SK-N-SH (cell line): ENCODE data around the gene MRPL49. TPM values are rescaled to one million over a fixed set of nuclear protein-coding genes. Genes with fewer than 3 reads are reported as not detected.

Source experiments
- CTCF ChIA-PET: fragments of 300-600, 350-600 bp; formaldehyde crosslinking; extraction: SDS; loops from one replicate; lab custom pipeline; 2021; lab: Yijun Ruan, JAX
- POLR2A ChIA-PET: fragments of 350-600 bp; sonication (Branson Sonifier 250); formaldehyde crosslinking; extraction: SDS; loops from one replicate; lab custom pipeline; 2020; ENCODE audit warnings: antibody characterized with exemption, inconsistent platforms; lab: Yijun Ruan, JAX
- DNase-seq: peaks from one replicate; pipeline ENCODE4 v3.0.0; 2012
- H2AFZ ChIP-seq: fragments of 200-600 bp; sonication (generic); 2 replicates; pipeline ENCODE4 v1.8.1; 2016; ENCODE audit warnings: antibody characterized with exemption, mild to moderate bottlenecking, low read depth
- H3F3A ChIP-seq: fragments of 200-600 bp; sonication (generic); replicated peaks from 2 replicates; pipeline ENCODE3; 2016; ENCODE audit warnings: antibody characterized with exemption, mild to moderate bottlenecking; ENCODE audit not compliant: insufficient read depth
- H3K27ac ChIP-seq, 2 experiments: fragments of 200-500 bp in 1 of 2; fragments of 200-600 bp in 1 of 2; sonication (Bioruptor generic) in 1 of 2; sonication (generic), shearing (Covaris generic) in 1 of 2; 2 replicates each; pipeline versions ENCODE4 v1.5.1 to v1.6.1; 2014 to 2016; ENCODE audit warnings: low read depth in 2 of 2, inconsistent platforms in 1 of 2, low read length in 1 of 2, mild to moderate bottlenecking in 1 of 2, mixed read lengths in 1 of 2
- H3K27me3 ChIP-seq: fragments of 200-600 bp; sonication (generic), shearing (Covaris generic); 2 replicates; pipeline ENCODE4 v1.6.1; 2016; ENCODE audit warnings: mixed run types; ENCODE audit not compliant: insufficient read depth
- H3K36me3 ChIP-seq, 2 experiments: fragments of 200-500 bp in 1 of 2; fragments of 200-600 bp in 1 of 2; sonication (Bioruptor generic) in 1 of 2; sonication (generic) in 1 of 2; replicated peaks in 1 of 2; 2 replicates each; pipeline versions ENCODE3 to v1.5.1; 2014 to 2016; ENCODE audit warnings: low read length in 1 of 2, mild to moderate bottlenecking in 1 of 2; ENCODE audit not compliant: insufficient read depth in 2 of 2, control insufficient read depth in 1 of 2
- H3K4me1 ChIP-seq, 2 experiments: fragments of 200-500 bp in 1 of 2; fragments of 200-600 bp in 1 of 2; sonication (Bioruptor generic) in 1 of 2; sonication (generic), shearing (Covaris generic) in 1 of 2; 2 replicates each; pipeline versions ENCODE4 v1.5.1 to v1.6.1; 2014 to 2016; ENCODE audit warnings: low read depth in 1 of 2, low read length in 1 of 2, mixed run types in 1 of 2; ENCODE audit not compliant: insufficient read depth in 2 of 2, control insufficient read depth in 1 of 2
- H3K4me2 ChIP-seq: fragments of 200-600 bp; sonication (generic), shearing (Covaris generic); 2 replicates; pipeline ENCODE4 v1.6.1; 2017; ENCODE audit warnings: mixed run types
- H3K4me3 ChIP-seq, 2 experiments: fragments of 200-500 bp in 1 of 2; fragments of 200-600 bp in 1 of 2; sonication (Bioruptor generic) in 1 of 2; sonication (generic), shearing (Covaris generic) in 1 of 2; 2 replicates each; pipeline versions ENCODE4 v1.5.1 to v1.8.1; 2014 to 2016; ENCODE audit warnings: low read depth in 2 of 2, inconsistent platforms in 1 of 2, low read length in 1 of 2, mild to moderate bottlenecking in 1 of 2, mixed read lengths in 1 of 2, moderate library complexity in 1 of 2
- H3K79me2 ChIP-seq: fragments of 200-600 bp; sonication (generic); 2 replicates; pipeline ENCODE4 v1.8.1; 2017; ENCODE audit warnings: mild to moderate bottlenecking; ENCODE audit not compliant: insufficient read depth
- H3K9ac ChIP-seq: fragments of 200-600 bp; sonication (generic); 2 replicates; pipeline ENCODE4 v1.6.1; 2017; ENCODE audit warnings: mixed run types
- H3K9me2 ChIP-seq: fragments of 200-600 bp; sonication (generic); 2 replicates; pipeline ENCODE4 v1.6.1; 2017; ENCODE audit warnings: mixed run types
- H3K9me3 ChIP-seq: fragments of 200-600 bp; sonication (generic); 2 replicates; pipeline ENCODE4 v1.6.1; 2017; ENCODE audit warnings: mixed run types, mild to moderate bottlenecking, moderate library complexity
- H4K20me1 ChIP-seq: fragments of 200-600 bp; sonication (generic); 2 replicates; pipeline ENCODE4 v1.6.1; 2017; ENCODE audit warnings: mild to moderate bottlenecking, mixed run types; ENCODE audit not compliant: insufficient read depth
- EP300 ChIP-seq, 2 experiments: IDR thresholded peaks; 2 replicates each; pipeline versions ENCODE4 v1.4.0 to v1.6.1; 2012; ENCODE audit warnings: borderline replicate concordance in 1 of 2, low read depth in 1 of 2, low read length in 1 of 2
- EZH2phosphoT487 ChIP-seq: fragments of 200-600 bp; sonication (generic); IDR thresholded peaks from 2 replicates; pipeline ENCODE4 v1.6.1; 2017; ENCODE audit warnings: low read depth, mixed run types, mild to moderate bottlenecking, antibody characterized with exemption, moderate library complexity, borderline replicate concordance
- FOXJ3 ChIP-seq: sonication (generic); formaldehyde crosslinking; IDR thresholded peaks from 2 replicates; pipeline ENCODE4 v1.5.1; 2020; ENCODE audit warnings: mild to moderate bottlenecking, missing genetic modification reagents
- MXI1 ChIP-seq: IDR thresholded peaks from 2 replicates; pipeline ENCODE4 v1.6.1; 2012; ENCODE audit warnings: mild to moderate bottlenecking, low read depth, low read length, improper control_type of control experiment
- RAD21 ChIP-seq: IDR thresholded peaks from 2 replicates; pipeline ENCODE4 v1.6.1; 2012; ENCODE audit warnings: mild to moderate bottlenecking, low read length
- RFX5 ChIP-seq: IDR thresholded peaks from 2 replicates; pipeline ENCODE4 v1.6.1; 2012; ENCODE audit warnings: mild to moderate bottlenecking, improper control_type of control experiment, low read length
- SIN3A ChIP-seq: IDR thresholded peaks from 2 replicates; pipeline ENCODE4 v1.6.1; 2012; ENCODE audit warnings: low read depth, mild to moderate bottlenecking, low read length, moderate library complexity, borderline replicate concordance
- SMC3 ChIP-seq: IDR thresholded peaks from 2 replicates; pipeline ENCODE4 v1.6.1; 2012; ENCODE audit warnings: low read depth, low read length, improper control_type of control experiment
- TCF12 ChIP-seq: IDR thresholded peaks from 2 replicates; pipeline ENCODE4 v1.4.0; 2012
- YY1 ChIP-seq: IDR thresholded peaks from 2 replicates; pipeline ENCODE4 v1.4.0; 2012; ENCODE audit warnings: low read depth, mild to moderate bottlenecking
- WGBS: methylation state at CpG from one replicate; pipeline ENCODE4 v1.1.6; 2017; ENCODE audit warnings: low lambda C conversion rate; 5-methylcytosine and 5-hydroxymethylcytosine counted together
- polyA plus RNA-seq, 3 experiments: library from polyadenylated mRNA; depleted of rRNA; stranded (reverse); fragments of >200 nt; gene quantifications; 2 replicates each; pipeline ENCODE4 v1.2.3, GENCODE V29; 2012
- TF ChIP-seq, protein P1 (sequence below): IDR thresholded peaks from 2 replicates; pipeline ENCODE4 v1.4.0; 2012; ENCODE audit warnings: low read depth
- TF ChIP-seq, protein P2 (sequence below): IDR thresholded peaks from 2 replicates; pipeline ENCODE4; 2012
- TF ChIP-seq, protein P3 (sequence below): IDR thresholded peaks from 2 replicates; pipeline ENCODE4 v1.6.1; 2012; ENCODE audit warnings: mild to moderate bottlenecking, low read depth, low read length, moderate library complexity
- TF ChIP-seq, protein P4 (sequence below): IDR thresholded peaks from 2 replicates; pipeline ENCODE4 v1.4.0; 2012; ENCODE audit warnings: low read depth, borderline replicate concordance

The MRPL49 gene
- polyA plus RNA-seq, 1 of the 3 experiments (the other 2 are of a cell fraction): 56.7 TPM

DNA sequence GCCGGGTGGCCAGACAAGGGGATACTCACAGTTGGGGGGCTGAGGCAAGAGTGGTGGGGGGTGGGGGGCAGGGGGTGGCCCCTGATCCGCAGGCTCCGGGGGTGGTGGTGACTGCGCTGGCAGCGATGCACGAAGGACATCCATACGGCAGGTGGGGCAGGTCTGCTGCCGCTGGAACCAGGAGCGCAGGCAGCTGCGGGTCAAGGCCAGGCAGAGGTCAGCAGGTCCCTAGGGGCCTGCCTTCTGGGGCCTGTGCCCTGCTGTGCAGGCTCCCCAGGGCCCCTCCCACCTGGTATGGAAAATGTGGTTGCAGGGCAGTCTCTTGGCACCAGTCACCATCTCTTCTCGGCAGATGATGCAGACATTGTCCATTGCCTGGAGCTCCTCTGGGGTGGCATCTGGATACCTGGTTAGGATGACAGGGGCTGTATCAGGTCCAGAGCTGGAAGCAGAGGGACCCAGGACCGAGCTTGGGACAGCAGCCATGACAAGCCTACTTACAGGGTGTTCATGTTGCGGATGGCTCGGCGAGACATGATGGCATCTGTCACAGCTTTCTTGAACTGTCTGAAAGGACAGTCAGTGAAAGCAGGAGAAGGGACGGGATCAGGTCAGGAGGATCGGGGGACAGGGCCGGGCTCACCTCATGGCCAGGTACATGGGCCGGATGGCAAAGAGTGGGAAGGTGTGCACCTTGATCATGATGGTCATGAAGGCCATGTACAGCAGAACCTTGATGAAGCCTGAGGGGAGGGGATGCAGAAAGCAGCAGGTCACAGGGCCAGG lies 8.7 kb downstream of the MRPL49 start:
- POLR2A ChIA-PET: interaction anchor here (1.4 kb wide), 1 partner anchor 9 kb away, joined by 8 read pairs; the partner anchor contains the start of genes FAU and MRPL49

More for the DNA sequence above, 8.7 kb downstream of the MRPL49 start:
- peaks cover 19 to 63% of the 10 kb centered on the region in 2 experiments for H3K36me3 ChIP-seq
- H3K79me2 ChIP-seq: peaks cover 28% of the 10 kb centered on the region; the same call in 1 of the 2 replicates
- H3K9me3 ChIP-seq: no peaks in the 10 kb centered on the region
- no peak overlapping the region for H3K4me3 ChIP-seq
- CTCF ChIA-PET: interaction anchor here (2.4 to 4.3 kb wide), 3 partner anchors 13 to 20 kb away, joined by 6 to 23 read pairs (median 22); partner anchors contain the start of genes TM7SF2 and ZNHIT2
- H3F3A ChIP-seq: peaks cover 10% of the 10 kb centered on the region
- no peak overlapping the region for H3K4me2 ChIP-seq
- H2AFZ ChIP-seq: no peak overlapping the region
- DNase-seq: no peak
- peaks cover 0 to 24% of the 10 kb centered on the region in 2 experiments; a peak in 2 of 4 replicates for H3K4me1 ChIP-seq
- H3K27ac ChIP-seq: no peak overlapping the region; a peak in 1 of 4 replicates
- no peaks in the 10 kb centered on the region; the same call in 1 of the 2 replicates for H4K20me1 ChIP-seq
- 95% methylated on average over 13 of the region's 19 CpGs for WGBS
- TF ChIP-seq SIN3A (no peak), RFX5 (no peak), RAD21 (no peak), SMC3 (no peak), MXI1 (no peak), YY1 (no peak), EP300 (IDR thresholded peaks at IDR 0.05; ENCODE audit: borderline replicate concordance in 1 of 2, low read depth in 1 of 2, low read length in 1 of 2) (no peak), EZH2phosphoT487 (no peak), TCF12 (no peak), FOXJ3 (CRISPR knock-in tag) (no peak)
- TF ChIP-seq, protein P1, sequence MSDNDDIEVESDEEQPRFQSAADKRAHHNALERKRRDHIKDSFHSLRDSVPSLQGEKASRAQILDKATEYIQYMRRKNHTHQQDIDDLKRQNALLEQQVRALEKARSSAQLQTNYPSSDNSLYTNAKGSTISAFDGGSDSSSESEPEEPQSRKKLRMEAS: no peak
- TF ChIP-seq, protein P2, sequence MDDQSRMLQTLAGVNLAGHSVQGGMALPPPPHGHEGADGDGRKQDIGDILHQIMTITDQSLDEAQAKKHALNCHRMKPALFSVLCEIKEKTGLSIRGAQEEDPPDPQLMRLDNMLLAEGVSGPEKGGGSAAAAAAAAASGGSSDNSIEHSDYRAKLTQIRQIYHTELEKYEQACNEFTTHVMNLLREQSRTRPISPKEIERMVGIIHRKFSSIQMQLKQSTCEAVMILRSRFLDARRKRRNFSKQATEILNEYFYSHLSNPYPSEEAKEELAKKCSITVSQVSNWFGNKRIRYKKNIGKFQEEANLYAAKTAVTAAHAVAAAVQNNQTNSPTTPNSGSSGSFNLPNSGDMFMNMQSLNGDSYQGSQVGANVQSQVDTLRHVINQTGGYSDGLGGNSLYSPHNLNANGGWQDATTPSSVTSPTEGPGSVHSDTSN: no peak
- TF ChIP-seq, protein P3, sequence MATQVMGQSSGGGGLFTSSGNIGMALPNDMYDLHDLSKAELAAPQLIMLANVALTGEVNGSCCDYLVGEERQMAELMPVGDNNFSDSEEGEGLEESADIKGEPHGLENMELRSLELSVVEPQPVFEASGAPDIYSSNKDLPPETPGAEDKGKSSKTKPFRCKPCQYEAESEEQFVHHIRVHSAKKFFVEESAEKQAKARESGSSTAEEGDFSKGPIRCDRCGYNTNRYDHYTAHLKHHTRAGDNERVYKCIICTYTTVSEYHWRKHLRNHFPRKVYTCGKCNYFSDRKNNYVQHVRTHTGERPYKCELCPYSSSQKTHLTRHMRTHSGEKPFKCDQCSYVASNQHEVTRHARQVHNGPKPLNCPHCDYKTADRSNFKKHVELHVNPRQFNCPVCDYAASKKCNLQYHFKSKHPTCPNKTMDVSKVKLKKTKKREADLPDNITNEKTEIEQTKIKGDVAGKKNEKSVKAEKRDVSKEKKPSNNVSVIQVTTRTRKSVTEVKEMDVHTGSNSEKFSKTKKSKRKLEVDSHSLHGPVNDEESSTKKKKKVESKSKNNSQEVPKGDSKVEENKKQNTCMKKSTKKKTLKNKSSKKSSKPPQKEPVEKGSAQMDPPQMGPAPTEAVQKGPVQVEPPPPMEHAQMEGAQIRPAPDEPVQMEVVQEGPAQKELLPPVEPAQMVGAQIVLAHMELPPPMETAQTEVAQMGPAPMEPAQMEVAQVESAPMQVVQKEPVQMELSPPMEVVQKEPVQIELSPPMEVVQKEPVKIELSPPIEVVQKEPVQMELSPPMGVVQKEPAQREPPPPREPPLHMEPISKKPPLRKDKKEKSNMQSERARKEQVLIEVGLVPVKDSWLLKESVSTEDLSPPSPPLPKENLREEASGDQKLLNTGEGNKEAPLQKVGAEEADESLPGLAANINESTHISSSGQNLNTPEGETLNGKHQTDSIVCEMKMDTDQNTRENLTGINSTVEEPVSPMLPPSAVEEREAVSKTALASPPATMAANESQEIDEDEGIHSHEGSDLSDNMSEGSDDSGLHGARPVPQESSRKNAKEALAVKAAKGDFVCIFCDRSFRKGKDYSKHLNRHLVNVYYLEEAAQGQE: no peak
- TF ChIP-seq, protein P4, sequence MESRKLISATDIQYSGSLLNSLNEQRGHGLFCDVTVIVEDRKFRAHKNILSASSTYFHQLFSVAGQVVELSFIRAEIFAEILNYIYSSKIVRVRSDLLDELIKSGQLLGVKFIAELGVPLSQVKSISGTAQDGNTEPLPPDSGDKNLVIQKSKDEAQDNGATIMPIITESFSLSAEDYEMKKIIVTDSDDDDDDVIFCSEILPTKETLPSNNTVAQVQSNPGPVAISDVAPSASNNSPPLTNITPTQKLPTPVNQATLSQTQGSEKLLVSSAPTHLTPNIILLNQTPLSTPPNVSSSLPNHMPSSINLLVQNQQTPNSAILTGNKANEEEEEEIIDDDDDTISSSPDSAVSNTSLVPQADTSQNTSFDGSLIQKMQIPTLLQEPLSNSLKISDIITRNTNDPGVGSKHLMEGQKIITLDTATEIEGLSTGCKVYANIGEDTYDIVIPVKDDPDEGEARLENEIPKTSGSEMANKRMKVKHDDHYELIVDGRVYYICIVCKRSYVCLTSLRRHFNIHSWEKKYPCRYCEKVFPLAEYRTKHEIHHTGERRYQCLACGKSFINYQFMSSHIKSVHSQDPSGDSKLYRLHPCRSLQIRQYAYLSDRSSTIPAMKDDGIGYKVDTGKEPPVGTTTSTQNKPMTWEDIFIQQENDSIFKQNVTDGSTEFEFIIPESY: no peak
- H3K9me2 ChIP-seq: no peaks in the 10 kb centered on the region
- H3K27me3 ChIP-seq: no peaks in the 10 kb centered on the region
- H3K9ac ChIP-seq: no peak overlapping the region
